CD4-positive, alpha-beta T cell treated with Interleukin-15 for 4 hours (primary cell): Measurements from ENCODE around the gene NOXO1.
"Not testable (repeated sequence)": the region's sequence is repeated elsewhere in the genome, so short reads cannot be mapped to it uniquely, and the experiment has no call there.

Experiments used
- DNase-seq: peaks from one replicate; pipeline ENCODE4 v3.0.0-alpha.2; 2020; ENCODE audit warnings: low spot score

Gene NOXO1

GRCh38 chr16:1962161-1963153 lies 18.8 kb downstream of the NOXO1 start:
- DNase-seq, result not testable (repeated sequence)

- no peak for DNase-seq
Observed at GRCh38 chr16:1961651-1962067, 19.6 kb downstream of the NOXO1 start.

- DNase-seq, result no peak
Observed at GRCh38 chr16:1960665-1961630, 20.3 kb downstream of the NOXO1 start.

DNA sequence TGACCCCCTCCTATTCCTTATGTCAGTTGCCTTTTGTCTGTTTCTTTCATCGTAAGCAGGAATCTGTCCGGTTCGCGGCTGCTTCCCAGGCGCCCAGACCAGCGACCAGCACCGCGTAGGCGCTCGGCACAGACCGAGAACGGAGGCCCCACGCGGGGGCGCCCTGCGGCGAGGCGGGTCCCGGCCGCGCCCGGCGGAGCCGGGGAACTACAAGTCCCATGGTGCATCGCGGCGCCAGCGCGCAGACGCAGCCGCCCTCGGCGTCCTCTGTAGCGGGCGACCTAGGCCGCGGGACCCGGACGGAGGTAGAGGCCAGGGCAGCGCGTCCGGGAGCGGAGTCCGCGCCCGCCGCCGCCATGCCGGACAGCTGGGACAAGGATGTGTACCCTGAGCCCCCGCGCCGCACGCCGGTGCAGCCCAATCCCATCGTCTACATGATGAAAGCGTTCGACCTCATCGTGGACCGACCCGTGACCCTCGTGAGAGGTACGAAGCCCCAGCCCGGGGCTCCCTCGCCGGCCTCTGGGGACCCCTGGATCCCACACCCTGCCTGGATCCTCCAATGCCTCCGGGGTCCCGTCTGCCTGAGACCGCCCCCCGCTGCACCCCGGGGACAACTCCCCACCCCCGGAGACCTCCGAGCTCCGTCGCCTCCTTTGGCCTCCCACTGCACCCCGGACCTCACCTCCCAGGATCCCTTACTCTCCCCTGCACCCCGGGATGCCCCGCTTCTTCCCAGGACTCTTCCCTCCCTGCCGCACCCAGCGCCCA lies 21.8 kb downstream of the NOXO1 start, which contains the start of gene NDUFB10:
NDUFB10 (plus strand) TSS at position 270 of the 771 bp plus-strand sequence; CDS start at position 357, 87 bp downstream.
- peak; percentile 89 for DNase-seq

DNA sequence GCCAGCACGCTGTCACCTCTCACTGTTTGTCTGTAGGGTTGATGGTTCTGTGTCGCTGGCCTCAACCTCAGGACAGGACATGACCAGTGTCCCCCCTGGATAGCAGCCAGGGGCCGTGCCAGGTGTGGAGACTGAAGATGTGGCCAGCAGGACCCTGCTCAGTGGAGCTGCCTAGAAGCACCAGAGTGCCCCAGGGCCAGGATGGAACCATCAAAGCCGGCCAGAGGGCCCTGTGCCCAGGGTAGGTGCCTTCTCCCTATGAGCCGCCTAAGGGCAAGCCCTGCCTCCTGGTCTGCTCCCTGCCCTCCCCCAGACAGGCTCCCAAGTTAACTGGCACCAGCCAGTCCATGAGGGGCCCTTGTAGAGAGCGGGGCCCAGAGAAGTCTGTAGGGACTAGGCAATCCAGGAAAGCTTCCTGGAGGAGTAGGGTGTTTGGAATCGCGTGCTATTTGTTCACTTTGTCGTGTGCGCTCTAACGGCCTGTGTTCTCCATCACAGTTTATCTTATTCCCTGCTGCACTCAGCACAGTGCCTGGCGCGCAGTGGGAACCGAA lies 22.5 kb downstream of the NOXO1 start:
- no peak for DNase-seq

DNA sequence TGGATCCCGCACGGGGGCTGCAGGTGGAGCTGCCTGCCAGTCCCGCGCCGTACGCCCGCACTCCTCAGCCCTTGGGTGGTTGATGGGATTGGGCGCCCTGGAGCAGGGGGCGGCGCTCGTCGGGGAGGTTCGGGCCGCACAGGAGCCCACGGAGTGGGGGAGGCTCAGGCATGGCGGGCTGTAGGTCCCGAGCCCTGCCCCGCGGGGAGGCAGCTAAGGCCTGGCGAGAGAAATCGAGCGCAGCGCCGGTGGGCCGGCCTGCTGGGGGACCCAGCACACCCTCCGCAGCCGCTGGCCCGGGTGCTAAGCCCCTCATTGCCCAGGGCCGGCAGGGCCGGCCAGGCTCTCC lies 23.2 kb downstream of the NOXO1 start:
- not testable (repeated sequence) for DNase-seq

- DNase-seq, result not testable (repeated sequence)
Observed at GRCh38 chr16:1957434-1958142, 23.7 kb downstream of the NOXO1 start.

GRCh38 chr16:1953734-1954133 lies 27.5 kb downstream of the NOXO1 start:
- DNase-seq, result no peak

- no peak for DNase-seq
Observed at GRCh38 chr16:1950559-1950958, 30.7 kb downstream of the NOXO1 start.

GRCh38 chr16:1950047-1950446 lies 31.2 kb downstream of the NOXO1 start:
- DNase-seq, result no peak

GRCh38 chr16:1949507-1949906 lies 31.8 kb downstream of the NOXO1 start:
- DNase-seq, result no peak

DNA sequence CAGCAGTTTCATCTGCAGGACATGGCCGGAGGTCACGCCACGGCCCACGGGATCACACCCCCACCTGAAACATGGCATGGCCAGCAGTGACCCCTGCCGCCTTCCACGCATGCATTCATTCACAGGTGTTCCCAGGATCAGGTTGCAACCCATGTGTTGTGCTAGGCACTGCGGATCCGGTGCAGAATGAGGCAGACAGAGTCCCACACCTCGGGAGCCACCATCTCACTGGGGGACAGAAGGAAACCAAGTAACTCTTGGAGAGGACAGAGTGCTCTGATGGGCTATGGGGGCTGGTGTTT lies 33.9 kb downstream of the NOXO1 start:
- no peak for DNase-seq

DNA sequence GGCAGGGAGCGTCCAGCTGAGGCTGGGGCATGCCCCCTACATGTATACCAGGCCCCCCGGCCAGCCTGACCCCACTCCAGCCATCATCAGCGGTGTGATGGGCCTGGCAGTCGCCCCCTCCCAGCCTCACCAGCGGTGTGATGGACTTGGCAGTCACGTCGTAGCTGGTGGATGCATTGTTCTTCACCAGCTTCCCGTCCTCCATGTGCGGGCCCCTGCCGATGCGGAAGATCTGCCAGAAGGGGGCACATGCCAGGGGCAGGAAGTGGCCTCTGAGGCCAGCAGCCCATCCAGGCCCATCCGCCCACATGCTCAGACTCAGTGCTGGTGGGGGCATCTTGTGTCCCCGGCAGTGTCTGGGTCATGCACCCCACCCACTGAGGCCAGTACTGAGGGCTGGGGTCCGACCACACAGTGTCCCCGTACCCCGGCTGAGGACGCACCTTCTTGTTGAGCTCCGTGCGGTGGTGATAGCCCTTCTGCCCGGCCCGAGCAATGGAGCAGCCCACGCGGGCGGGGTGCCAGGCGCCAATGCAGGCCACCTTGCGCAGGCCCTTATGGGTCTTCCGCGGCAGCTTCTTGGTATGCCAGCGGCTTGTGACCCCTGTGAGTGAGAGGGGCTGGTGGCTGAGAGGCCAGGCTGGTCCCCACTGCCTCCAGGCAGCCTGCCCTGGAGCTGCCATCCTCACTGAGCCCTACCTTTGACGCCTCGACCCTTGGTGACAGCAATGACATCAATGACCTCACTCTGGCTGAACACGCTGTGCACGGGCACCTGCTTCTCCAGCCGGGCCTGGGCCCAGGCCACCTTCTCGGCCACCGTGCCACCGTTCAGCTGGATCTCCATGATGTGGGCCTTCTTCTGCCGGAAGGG lies 34.5 kb downstream of the NOXO1 start:
- DNase-seq, result no peak

GRCh38 chr16:1945559-1946391 lies 35.5 kb downstream of the NOXO1 start:
- no peak for DNase-seq

DNA sequence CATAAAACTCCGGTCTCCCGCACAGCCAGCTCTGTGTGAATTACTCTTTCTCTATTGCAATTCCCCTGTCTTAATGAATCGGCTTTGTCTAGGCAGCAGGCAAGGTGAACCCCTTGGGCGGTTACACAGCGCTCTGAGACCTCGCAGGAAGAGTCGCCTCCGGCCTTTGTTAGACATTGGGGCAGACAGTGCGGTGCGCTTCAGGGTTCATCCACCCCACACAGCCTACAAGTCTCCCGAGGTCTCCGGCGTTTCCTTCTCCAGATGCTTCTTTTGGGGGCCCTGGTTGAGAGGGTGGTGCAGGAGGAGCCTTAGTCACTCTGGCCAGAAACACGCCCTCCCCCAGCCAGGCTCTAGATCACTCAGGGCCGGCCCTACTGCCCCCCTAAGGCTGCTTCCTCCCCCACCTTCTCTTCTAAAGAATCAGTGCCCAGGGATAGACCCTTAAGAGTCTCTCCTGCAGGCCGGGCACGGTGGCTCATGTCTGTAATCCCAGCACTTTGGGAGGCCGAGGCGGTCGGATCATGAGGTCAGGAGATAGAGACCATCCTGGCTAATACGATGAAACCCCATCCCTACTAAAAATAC lies 36.6 kb downstream of the NOXO1 start:
- DNase-seq, result no peak

- peak; percentile 98 for DNase-seq
Observed at GRCh38 chr16:1942810-1943726, 38.2 kb downstream of the NOXO1 start, which contains the start of gene MSRB1. TSS of gene MSRB1 (minus strand) at chr16:1943199. CDS start at chr16:1943156, 43 bp downstream.

DNA sequence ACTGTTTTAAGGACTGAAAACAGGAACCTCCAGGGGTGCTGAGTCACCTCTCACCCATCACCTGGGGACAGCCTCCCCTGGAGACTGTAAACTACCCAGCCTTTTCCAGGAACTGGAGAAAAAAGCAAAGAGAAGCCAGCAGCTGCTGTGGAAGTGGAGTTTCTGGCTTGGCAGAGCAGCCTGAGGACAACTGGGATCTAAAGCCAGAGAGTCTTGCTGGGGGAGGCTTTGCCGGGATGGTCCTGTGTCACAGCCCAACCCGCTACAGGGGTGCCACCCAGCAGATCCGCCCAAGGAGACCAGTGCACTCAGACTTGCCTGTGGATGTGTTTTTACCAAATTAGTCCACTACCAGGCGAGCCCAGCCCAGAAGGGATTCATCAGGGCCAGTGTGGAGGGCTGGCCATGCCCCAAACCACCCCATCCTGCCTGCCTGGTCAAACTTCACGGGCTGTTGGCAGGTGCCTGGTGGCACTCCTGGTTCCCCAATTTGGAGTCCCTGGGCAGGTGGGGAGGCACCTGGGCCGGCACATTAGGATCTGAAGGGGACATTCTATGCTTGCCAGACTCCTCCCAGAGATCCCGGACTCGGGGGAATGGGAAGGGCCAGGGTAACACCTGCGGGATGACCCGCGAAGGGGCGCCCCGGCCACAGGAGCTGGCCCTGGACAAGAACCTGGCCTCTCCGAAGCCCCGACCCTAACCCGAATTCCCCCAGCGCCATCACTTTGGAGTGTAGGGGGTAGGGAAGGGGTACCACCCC lies 39.0 kb downstream of the NOXO1 start:
- peak; percentile 19 for DNase-seq
